GM23338 (cell line): ENCODE results near the gene MAP3K5.

Source experiments
- CREB1 ChIP-seq: fragments of 250-450 bp; sonication (Bioruptor Pico); IDR thresholded peaks from 2 replicates; pipeline ENCODE4 v1.5.0; 2020; ENCODE audit warnings: low read depth, mild to moderate bottlenecking, moderate library complexity
- EZH2 ChIP-seq: fragments of 200-600 bp; sonication (generic); IDR thresholded peaks from one replicate; pipeline ENCODE4 v1.8.0; 2017; ENCODE audit warnings: antibody characterized with exemption, mild to moderate bottlenecking, low read depth; ENCODE audit not compliant: unreplicated experiment
- EZH2phosphoT487 ChIP-seq: fragments of 200-600 bp; sonication (generic); IDR thresholded peaks from one replicate; pipeline ENCODE4 v1.8.1; 2018; ENCODE audit warnings: antibody characterized with exemption; ENCODE audit not compliant: unreplicated experiment
- JUNB ChIP-seq: IDR thresholded peaks from one replicate; pipeline ENCODE4 v1.6.1; 2016; ENCODE audit warnings: antibody characterized with exemption; ENCODE audit not compliant: unreplicated experiment
- NANOG ChIP-seq: IDR thresholded peaks from 2 replicates; pipeline ENCODE4 v1.6.1; 2016; ENCODE audit warnings: antibody characterized with exemption, borderline replicate concordance
- POLR2AphosphoS5 ChIP-seq: IDR thresholded peaks from 2 replicates; pipeline ENCODE4 v1.6.1; 2016; ENCODE audit warnings: antibody characterized with exemption, low read depth
- STAT1 ChIP-seq: IDR thresholded peaks from one replicate; pipeline ENCODE4 v1.6.1; 2016; ENCODE audit warnings: antibody characterized with exemption; ENCODE audit not compliant: unreplicated experiment
- ZNF114 ChIP-seq: fragments of 250-450 bp; sonication (Bioruptor Pico); IDR thresholded peaks from 2 replicates; pipeline ENCODE4 v1.5.0; 2020; ENCODE audit warnings: mild to moderate bottlenecking, moderate library complexity
- ZNF331 ChIP-seq: fragments of 250-450 bp; sonication (Bioruptor Pico); IDR thresholded peaks from 2 replicates; pipeline ENCODE4 v1.5.0; 2020; ENCODE audit warnings: low read depth, mild to moderate bottlenecking, moderate library complexity
- TF ChIP-seq, protein P1 (sequence below), 2 experiments: fragments of 200-600 bp in 1 of 2; sonication (generic) in 1 of 2; conservative IDR thresholded peaks; 2 replicates each; pipeline versions ENCODE4 v1.5.1 to v1.6.1; 2016 to 2017; ENCODE audit warnings: antibody characterized with exemption in 2 of 2, low read depth in 2 of 2, mild to moderate bottlenecking in 2 of 2, moderate library complexity in 1 of 2
- TF ChIP-seq, protein P2 (sequence below): IDR thresholded peaks from 2 replicates; pipeline ENCODE4 v1.6.1; 2016; ENCODE audit warnings: antibody characterized with exemption
- TF ChIP-seq, protein P3 (sequence below): IDR thresholded peaks from one replicate; pipeline ENCODE4 v1.6.1; 2018; ENCODE audit warnings: antibody characterized with exemption; ENCODE audit not compliant: unreplicated experiment

DNA sequence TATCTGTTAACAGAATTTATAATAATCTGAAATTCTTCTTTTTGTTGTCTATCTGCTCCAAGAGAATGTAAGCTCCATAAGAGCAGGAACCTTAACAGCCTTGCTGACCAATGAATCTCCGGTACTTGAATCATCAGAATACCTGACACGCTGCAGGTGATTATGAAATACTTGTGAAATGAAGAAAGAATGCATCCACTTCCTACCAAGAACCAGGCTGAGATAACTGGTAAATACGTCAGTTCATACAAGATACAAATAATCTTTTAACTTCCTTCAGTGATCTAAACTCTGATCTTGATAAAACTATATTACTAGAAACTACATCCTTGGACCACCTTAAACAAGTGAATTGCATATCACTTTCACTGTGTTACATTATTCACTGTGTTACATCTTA lies 116.2 kb downstream of the MAP3K5 start:
- TF ChIP-seq, protein P1, sequence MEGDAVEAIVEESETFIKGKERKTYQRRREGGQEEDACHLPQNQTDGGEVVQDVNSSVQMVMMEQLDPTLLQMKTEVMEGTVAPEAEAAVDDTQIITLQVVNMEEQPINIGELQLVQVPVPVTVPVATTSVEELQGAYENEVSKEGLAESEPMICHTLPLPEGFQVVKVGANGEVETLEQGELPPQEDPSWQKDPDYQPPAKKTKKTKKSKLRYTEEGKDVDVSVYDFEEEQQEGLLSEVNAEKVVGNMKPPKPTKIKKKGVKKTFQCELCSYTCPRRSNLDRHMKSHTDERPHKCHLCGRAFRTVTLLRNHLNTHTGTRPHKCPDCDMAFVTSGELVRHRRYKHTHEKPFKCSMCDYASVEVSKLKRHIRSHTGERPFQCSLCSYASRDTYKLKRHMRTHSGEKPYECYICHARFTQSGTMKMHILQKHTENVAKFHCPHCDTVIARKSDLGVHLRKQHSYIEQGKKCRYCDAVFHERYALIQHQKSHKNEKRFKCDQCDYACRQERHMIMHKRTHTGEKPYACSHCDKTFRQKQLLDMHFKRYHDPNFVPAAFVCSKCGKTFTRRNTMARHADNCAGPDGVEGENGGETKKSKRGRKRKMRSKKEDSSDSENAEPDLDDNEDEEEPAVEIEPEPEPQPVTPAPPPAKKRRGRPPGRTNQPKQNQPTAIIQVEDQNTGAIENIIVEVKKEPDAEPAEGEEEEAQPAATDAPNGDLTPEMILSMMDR (conservative IDR thresholded peaks at IDR 0.05; ENCODE audit: low read depth in 2 of 2) = no peak
- TF ChIP-seq POLR2AphosphoS5 = no peak
- TF ChIP-seq, protein P2, sequence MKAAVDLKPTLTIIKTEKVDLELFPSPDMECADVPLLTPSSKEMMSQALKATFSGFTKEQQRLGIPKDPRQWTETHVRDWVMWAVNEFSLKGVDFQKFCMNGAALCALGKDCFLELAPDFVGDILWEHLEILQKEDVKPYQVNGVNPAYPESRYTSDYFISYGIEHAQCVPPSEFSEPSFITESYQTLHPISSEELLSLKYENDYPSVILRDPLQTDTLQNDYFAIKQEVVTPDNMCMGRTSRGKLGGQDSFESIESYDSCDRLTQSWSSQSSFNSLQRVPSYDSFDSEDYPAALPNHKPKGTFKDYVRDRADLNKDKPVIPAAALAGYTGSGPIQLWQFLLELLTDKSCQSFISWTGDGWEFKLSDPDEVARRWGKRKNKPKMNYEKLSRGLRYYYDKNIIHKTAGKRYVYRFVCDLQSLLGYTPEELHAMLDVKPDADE = no peak
- TF ChIP-seq CREB1 (CRISPR knock-in tag) = no peak
- TF ChIP-seq ZNF114 (CRISPR knock-in tag) = no peak
- TF ChIP-seq, protein P3, sequence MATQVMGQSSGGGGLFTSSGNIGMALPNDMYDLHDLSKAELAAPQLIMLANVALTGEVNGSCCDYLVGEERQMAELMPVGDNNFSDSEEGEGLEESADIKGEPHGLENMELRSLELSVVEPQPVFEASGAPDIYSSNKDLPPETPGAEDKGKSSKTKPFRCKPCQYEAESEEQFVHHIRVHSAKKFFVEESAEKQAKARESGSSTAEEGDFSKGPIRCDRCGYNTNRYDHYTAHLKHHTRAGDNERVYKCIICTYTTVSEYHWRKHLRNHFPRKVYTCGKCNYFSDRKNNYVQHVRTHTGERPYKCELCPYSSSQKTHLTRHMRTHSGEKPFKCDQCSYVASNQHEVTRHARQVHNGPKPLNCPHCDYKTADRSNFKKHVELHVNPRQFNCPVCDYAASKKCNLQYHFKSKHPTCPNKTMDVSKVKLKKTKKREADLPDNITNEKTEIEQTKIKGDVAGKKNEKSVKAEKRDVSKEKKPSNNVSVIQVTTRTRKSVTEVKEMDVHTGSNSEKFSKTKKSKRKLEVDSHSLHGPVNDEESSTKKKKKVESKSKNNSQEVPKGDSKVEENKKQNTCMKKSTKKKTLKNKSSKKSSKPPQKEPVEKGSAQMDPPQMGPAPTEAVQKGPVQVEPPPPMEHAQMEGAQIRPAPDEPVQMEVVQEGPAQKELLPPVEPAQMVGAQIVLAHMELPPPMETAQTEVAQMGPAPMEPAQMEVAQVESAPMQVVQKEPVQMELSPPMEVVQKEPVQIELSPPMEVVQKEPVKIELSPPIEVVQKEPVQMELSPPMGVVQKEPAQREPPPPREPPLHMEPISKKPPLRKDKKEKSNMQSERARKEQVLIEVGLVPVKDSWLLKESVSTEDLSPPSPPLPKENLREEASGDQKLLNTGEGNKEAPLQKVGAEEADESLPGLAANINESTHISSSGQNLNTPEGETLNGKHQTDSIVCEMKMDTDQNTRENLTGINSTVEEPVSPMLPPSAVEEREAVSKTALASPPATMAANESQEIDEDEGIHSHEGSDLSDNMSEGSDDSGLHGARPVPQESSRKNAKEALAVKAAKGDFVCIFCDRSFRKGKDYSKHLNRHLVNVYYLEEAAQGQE = no peak
- TF ChIP-seq JUNB = no peak
- TF ChIP-seq EZH2phosphoT487 = no peak
- TF ChIP-seq EZH2 = no peak
- no peak for TF ChIP-seq STAT1
- no peak for TF ChIP-seq ZNF331
- TF ChIP-seq NANOG = no peak
